ENCODE data around the gene TRMT2A. TPM values are rescaled to one million over a fixed set of nuclear protein-coding genes. Genes with fewer than 3 reads are reported as not detected.

TRMT2A gene
- polyA plus RNA-seq, 1 of the 3 experiments (the other 2 are of a cell fraction) = 54.6 TPM

GRCh38 chr22:20111045-20111688 lies 5.9 kb downstream of the TRMT2A start (continued):
- no peak for TF ChIP-seq ZBTB33 (IDR thresholded peaks at IDR 0.05; ENCODE audit: borderline replicate concordance, low read depth)
- TF ChIP-seq, protein P1, sequence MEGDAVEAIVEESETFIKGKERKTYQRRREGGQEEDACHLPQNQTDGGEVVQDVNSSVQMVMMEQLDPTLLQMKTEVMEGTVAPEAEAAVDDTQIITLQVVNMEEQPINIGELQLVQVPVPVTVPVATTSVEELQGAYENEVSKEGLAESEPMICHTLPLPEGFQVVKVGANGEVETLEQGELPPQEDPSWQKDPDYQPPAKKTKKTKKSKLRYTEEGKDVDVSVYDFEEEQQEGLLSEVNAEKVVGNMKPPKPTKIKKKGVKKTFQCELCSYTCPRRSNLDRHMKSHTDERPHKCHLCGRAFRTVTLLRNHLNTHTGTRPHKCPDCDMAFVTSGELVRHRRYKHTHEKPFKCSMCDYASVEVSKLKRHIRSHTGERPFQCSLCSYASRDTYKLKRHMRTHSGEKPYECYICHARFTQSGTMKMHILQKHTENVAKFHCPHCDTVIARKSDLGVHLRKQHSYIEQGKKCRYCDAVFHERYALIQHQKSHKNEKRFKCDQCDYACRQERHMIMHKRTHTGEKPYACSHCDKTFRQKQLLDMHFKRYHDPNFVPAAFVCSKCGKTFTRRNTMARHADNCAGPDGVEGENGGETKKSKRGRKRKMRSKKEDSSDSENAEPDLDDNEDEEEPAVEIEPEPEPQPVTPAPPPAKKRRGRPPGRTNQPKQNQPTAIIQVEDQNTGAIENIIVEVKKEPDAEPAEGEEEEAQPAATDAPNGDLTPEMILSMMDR (IDR thresholded peaks at IDR 0.05) = peak; percentile 61
- TF ChIP-seq GATA2 (CRISPR knock-in tag; IDR thresholded peaks at IDR 0.05) = no peak
- TF ChIP-seq RFX5 (IDR thresholded peaks at IDR 0.05; ENCODE audit: low read length) = no peak
- TF ChIP-seq RAD21 (IDR thresholded peaks at IDR 0.05; ENCODE audit: low read length) = 0 out of 2 replicates have a peak, but pooled peaks have one; percentile 12

DNA sequence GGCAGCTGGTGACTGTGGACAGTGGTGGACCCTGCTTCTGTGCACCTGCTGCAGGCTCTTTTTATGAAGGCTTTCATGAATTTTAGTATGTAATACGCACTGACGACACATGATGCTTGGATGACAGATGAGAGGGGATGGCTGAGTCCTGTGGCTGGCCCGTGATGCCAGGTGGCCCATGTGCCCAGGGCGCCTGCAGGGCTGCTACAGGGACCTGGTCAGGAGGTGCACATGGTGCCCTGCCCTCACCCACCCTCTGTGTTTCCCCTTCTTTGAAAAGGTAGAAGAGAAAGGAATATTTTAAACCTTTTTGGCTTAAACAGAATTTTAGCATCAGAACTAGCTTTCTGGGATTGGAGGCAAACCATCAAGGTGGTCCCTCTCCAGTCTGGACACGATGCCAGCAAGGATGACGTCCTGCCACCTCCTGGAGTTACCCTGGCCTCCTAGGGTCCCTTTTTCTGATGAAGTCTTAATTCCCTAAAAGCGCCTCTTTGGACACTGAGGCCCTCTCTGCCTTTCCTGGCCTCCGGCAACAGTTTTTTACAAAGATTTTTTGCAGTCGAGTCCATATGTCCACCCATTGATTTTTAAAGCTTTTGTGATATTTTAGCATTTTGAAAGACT lies 6.6 kb downstream of the TRMT2A start:
- Histone ChIP-seq H3K4me3 (ENCODE audit: low read depth in 2 of 2, low read length in 1 of 2) (no peak overlapping the region), H3K4me1 (ENCODE audit: control insufficient read depth in 1 of 2, insufficient read depth in 2 of 2, low read depth in 1 of 2, low read length in 1 of 2) (peaks cover 0 to 4% of the 10 kb centered on the region in 2 experiments; a peak in 1 of 4 replicates), H3K27me3 (ENCODE audit: insufficient read depth) (no peaks in the 10 kb centered on the region), H3K9me3 (no peaks in the 10 kb centered on the region), H2AFZ (ENCODE audit: low read depth) (no peak overlapping the region), H3F3A (replicated peaks; ENCODE audit: insufficient read depth) (peaks cover 16% of the 10 kb centered on the region), H3K36me3 (replicated peaks in 1 of 2; ENCODE audit: control insufficient read depth in 1 of 2, insufficient read depth in 2 of 2, low read length in 1 of 2) (peaks cover 24 to 94% of the 10 kb centered on the region in 2 experiments), H3K79me2 (ENCODE audit: insufficient read depth) (peaks cover 14% of the 10 kb centered on the region), H3K9me2 (no peaks in the 10 kb centered on the region), H4K20me1 (ENCODE audit: insufficient read depth) (peaks cover 14% of the 10 kb centered on the region; the same call in 1 of the 2 replicates), H3K4me2 (no peak overlapping the region), H3K27ac (ENCODE audit: low read depth in 2 of 2, low read length in 1 of 2) (peak overlapping the region; percentile 7 to 28; a peak in 2 of 4 replicates), H3K9ac (no peak overlapping the region)
- 90% methylated on average over 8 of the region's 9 CpGs for WGBS (ENCODE audit: low lambda C conversion rate)
- no peak for DNase-seq
- TF ChIP-seq EZH2phosphoT487 (IDR thresholded peaks at IDR 0.05; ENCODE audit: borderline replicate concordance, low read depth) (no peak), MXI1 (IDR thresholded peaks at IDR 0.05; ENCODE audit: low read depth, low read length) (no peak), RCOR1 (IDR thresholded peaks at IDR 0.05; ENCODE audit: low read length) (no peak), TCF12 (IDR thresholded peaks at IDR 0.05) (no peak), GABPA (IDR thresholded peaks at IDR 0.05; ENCODE audit: low read depth) (no peak), RXRA (IDR thresholded peaks at IDR 0.05; ENCODE audit: borderline replicate concordance, low read depth) (no peak), YY1 (IDR thresholded peaks at IDR 0.05; ENCODE audit: low read depth) (no peak), TAF1 (IDR thresholded peaks at IDR 0.05; ENCODE audit: borderline replicate concordance, low read depth, low read length) (no peak), RAD21 (IDR thresholded peaks at IDR 0.05; ENCODE audit: low read length) (no peak), RFX5 (IDR thresholded peaks at IDR 0.05; ENCODE audit: low read length) (no peak), FOXJ3 (CRISPR knock-in tag; IDR thresholded peaks at IDR 0.05) (no peak), POLR2AphosphoS5 (IDR thresholded peaks at IDR 0.05; ENCODE audit: low read depth, low read length) (no peak)
- TF ChIP-seq, protein P2, sequence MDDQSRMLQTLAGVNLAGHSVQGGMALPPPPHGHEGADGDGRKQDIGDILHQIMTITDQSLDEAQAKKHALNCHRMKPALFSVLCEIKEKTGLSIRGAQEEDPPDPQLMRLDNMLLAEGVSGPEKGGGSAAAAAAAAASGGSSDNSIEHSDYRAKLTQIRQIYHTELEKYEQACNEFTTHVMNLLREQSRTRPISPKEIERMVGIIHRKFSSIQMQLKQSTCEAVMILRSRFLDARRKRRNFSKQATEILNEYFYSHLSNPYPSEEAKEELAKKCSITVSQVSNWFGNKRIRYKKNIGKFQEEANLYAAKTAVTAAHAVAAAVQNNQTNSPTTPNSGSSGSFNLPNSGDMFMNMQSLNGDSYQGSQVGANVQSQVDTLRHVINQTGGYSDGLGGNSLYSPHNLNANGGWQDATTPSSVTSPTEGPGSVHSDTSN (IDR thresholded peaks at IDR 0.05) = no peak
- TF ChIP-seq, protein P3, sequence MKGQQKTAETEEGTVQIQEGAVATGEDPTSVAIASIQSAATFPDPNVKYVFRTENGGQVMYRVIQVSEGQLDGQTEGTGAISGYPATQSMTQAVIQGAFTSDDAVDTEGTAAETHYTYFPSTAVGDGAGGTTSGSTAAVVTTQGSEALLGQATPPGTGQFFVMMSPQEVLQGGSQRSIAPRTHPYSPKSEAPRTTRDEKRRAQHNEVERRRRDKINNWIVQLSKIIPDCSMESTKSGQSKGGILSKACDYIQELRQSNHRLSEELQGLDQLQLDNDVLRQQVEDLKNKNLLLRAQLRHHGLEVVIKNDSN (IDR thresholded peaks at IDR 0.05; ENCODE audit: borderline replicate concordance, low read depth) = no peak
- POLR2A ChIA-PET = interaction anchor here (0.6 kb wide), 1 partner anchor 9 kb away, joined by 3 read pairs; no protein-coding TSS in a partner anchor
- CTCF ChIA-PET = interaction anchor here (0.5 to 2.3 kb wide), 9 partner anchors 9 to 279 kb away, joined by 3 to 10 read pairs (median 4); no protein-coding TSS in a partner anchor

Measured in SK-N-SH (cell line).